Thyroid gland (tissue), 4 donors: ENCODE data around the gene OR2A5. TPM values are rescaled to one million over a fixed set of nuclear protein-coding genes. Genes with fewer than 3 reads are reported as not detected.

Experiments used
- DNase-seq, 2 donors: peaks; one replicate each; pipeline ENCODE4 v3.0.0-alpha.2; 2019
- H3K27ac ChIP-seq, 3 donors: fragments of 200-600 bp; sonication (generic); 1 replicate in 2 of 3; 2 replicates in 1 of 3; pipeline ENCODE4 v1.5.1; 2016 to 2019; ENCODE audit warnings: mild to moderate bottlenecking in 1 of 3, moderate library complexity in 1 of 3
- H3K27me3 ChIP-seq: fragments of 200-600 bp; sonication (generic); one replicate; pipeline ENCODE4 v1.5.1; 2019
- H3K36me3 ChIP-seq, 2 donors: fragments of 200-600 bp; sonication (generic); one replicate each; pipeline ENCODE4 v1.5.1; 2016 to 2019
- H3K4me1 ChIP-seq, 2 donors: fragments of 200-600 bp; sonication (generic); one replicate each; pipeline ENCODE4 v1.5.1; 2017 to 2019
- H3K4me3 ChIP-seq, 3 donors: fragments of 200-600 bp; sonication (generic); replicated peaks in 1 of 3; 1 replicate in 2 of 3; 2 replicates in 1 of 3; pipeline ENCODE4 v1.5.1; 2016; ENCODE audit warnings: mild to moderate bottlenecking in 1 of 3
- H3K9me3 ChIP-seq: fragments of 200-600 bp; sonication (generic); one replicate; pipeline ENCODE4 v1.5.1; 2017
- CTCF ChIP-seq, 6 experiments: fragments of 200-600 bp in 3 of 6; fragments of 450-650 bp in 3 of 6; sonication (generic) in 3 of 6; IDR thresholded peaks; one replicate each; pipeline ENCODE4 v1.5.1; 2016 to 2019; ENCODE audit warnings: antibody characterized with exemption in 6 of 6, mild to moderate bottlenecking in 2 of 6, inconsistent platforms in 1 of 6, moderate library complexity in 1 of 6
- POLR2A ChIP-seq, 2 donors: fragments of 450-650 bp; IDR thresholded peaks; one replicate each; pipeline ENCODE4 v1.6.1; 2017; ENCODE audit warnings: antibody characterized with exemption in 2 of 2, mild to moderate bottlenecking in 2 of 2, moderate library complexity in 1 of 2
- WGBS, 2 donors: methylation state at CpG; one replicate each; pipeline ENCODE4 v1.1.5; 2017; 5-methylcytosine and 5-hydroxymethylcytosine counted together
- intact Hi-C: fragments of 100-400 bp; cut with DNase I; formaldehyde crosslinking; loops from one replicate; pipeline ENCODE4 v1.15.1; 2023
- small RNA-seq: library from RNA; depleted of rRNA; stranded (forward); fragments of <200 nt; gene quantifications from one replicate; pipeline ENCODE3, GENCODE V24; 2016
- total RNA-seq, 4 donors: library from RNA; depleted of rRNA; stranded (reverse); fragments of >200 nt; gene quantifications; one replicate each; pipeline ENCODE4 v1.2.3, GENCODE V29; 2016

OR2A5 gene
- total RNA-seq, 4 donors from 2014 or later = not detected

- intact Hi-C loops = no loop called here
- TF ChIP-seq CTCF (IDR thresholded peaks at IDR 0.05) = no peak
- TF ChIP-seq POLR2A (IDR thresholded peaks at IDR 0.05) = no peak
- Histone ChIP-seq H3K4me1 (no peaks in the 10 kb centered on the region), H3K36me3 (no peaks in the 10 kb centered on the region), H3K27ac (no peak overlapping the region), H3K27me3 (no peaks in the 10 kb centered on the region), H3K4me3 (no peak overlapping the region), H3K9me3 (no peaks in the 10 kb centered on the region)
- no peak for DNase-seq
These were observed 50.0 kb downstream of the OR2A5 start for GRCh38 chr7:144098776-144099175.

- intact Hi-C loops = no loop called here
- DNase-seq = no peak
- H3K4me3 ChIP-seq = no peak overlapping the region
- no peaks in the 10 kb centered on the region for H3K4me1 ChIP-seq
- no peak overlapping the region for H3K27ac ChIP-seq
- no peaks in the 10 kb centered on the region for H3K27me3 ChIP-seq
- TF ChIP-seq CTCF (IDR thresholded peaks at IDR 0.05) (no peak), POLR2A (IDR thresholded peaks at IDR 0.05) (no peak)
- no peaks in the 10 kb centered on the region for H3K9me3 ChIP-seq
- no peaks in the 10 kb centered on the region for H3K36me3 ChIP-seq
- 74% methylated on average over 3 of the region's 3 CpGs for WGBS, 2 donors
These were observed 51.9 kb downstream of the OR2A5 start for GRCh38 chr7:144100607-144101006.

- no peak for DNase-seq
- intact Hi-C loops = no loop called here
- Histone ChIP-seq H3K9me3 (no peaks in the 10 kb centered on the region), H3K4me3 (no peak overlapping the region), H3K4me1 (no peaks in the 10 kb centered on the region), H3K27me3 (no peaks in the 10 kb centered on the region), H3K36me3 (no peaks in the 10 kb centered on the region), H3K27ac (no peak overlapping the region)
- TF ChIP-seq CTCF (IDR thresholded peaks at IDR 0.05) = no peak
- TF ChIP-seq POLR2A (IDR thresholded peaks at IDR 0.05) = no peak
These were observed 53.3 kb downstream of the OR2A5 start for GRCh38 chr7:144102041-144102440.

- Histone ChIP-seq H3K27ac (no peak overlapping the region), H3K36me3 (no peaks in the 10 kb centered on the region), H3K4me3 (no peak overlapping the region), H3K9me3 (no peaks in the 10 kb centered on the region), H3K4me1 (no peaks in the 10 kb centered on the region), H3K27me3 (no peaks in the 10 kb centered on the region)
- TF ChIP-seq POLR2A (IDR thresholded peaks at IDR 0.05) = no peak
- TF ChIP-seq CTCF (IDR thresholded peaks at IDR 0.05) = no peak
- DNase-seq = no peak
- intact Hi-C loops = no loop called here
These were observed 56.5 kb downstream of the OR2A5 start for GRCh38 chr7:144105211-144105610.

Small RNA genes within 50 kb of the gene (small RNA-seq; reads per million reads assigned to genes)
- gene OR2A41P = not detected

Other genes starting within 250 kb of the OR2A5 start
- 10 to 100 TPM; 55.2 to 70.0 (median 58.8) TPM for gene TCAF1, start 146.8 kb upstream of the OR2A5 start, total RNA-seq
- gene OR2F2, start 113.7 kb upstream of the OR2A5 start, total RNA-seq = not detected
- gene OR2F1, start 94.1 kb upstream of the OR2A5 start, total RNA-seq = not detected
- not detected for gene OR6B1, start 48.6 kb upstream of the OR2A5 start, total RNA-seq
- not detected for gene OR2A25, start 20.9 kb downstream of the OR2A5 start, total RNA-seq
- gene OR2A12, start 37.3 kb downstream of the OR2A5 start, total RNA-seq = not detected
- gene OR2A2, start 60.6 kb downstream of the OR2A5 start, total RNA-seq = not detected
- not detected for gene OR2A14, start 74.2 kb downstream of the OR2A5 start, total RNA-seq
- 10 to 100 TPM in 3 of 4 donors, 1 to 10 TPM in 1; 4.7 to 27.4 (median 14.0) TPM for gene CTAGE4, start 134.5 kb downstream of the OR2A5 start, total RNA-seq
- 10 to 100 TPM; 31.0 to 69.1 (median 38.9) TPM for gene ARHGEF35, start 146.9 kb downstream of the OR2A5 start, total RNA-seq
- gene OR2A42, start 190.7 kb downstream of the OR2A5 start, total RNA-seq = 1 to 10 TPM in 2 of 4 donors, under 1 TPM in 2; 0.40 to 3.7 (median 0.97) TPM
- gene OR2A7, start 215.8 kb downstream of the OR2A5 start, total RNA-seq = 10 to 100 TPM; 16.8 to 36.0 (median 26.5) TPM
- 10 to 100 TPM in 2 of 4 donors, 1 to 10 TPM in 2; 1.3 to 21.4 (median 8.1) TPM for gene CTAGE8, start 220.3 kb downstream of the OR2A5 start, total RNA-seq